GM18505 (cell line): ENCODE results near the gene ACTN1.

ENCODE experiments used
- ATAC-seq: cut with Tn5 transposase; IDR thresholded peaks from one replicate; pipeline ENCODE4 v1.9.1; 2021; ENCODE audit not compliant: unreplicated experiment
- POLR2A ChIP-seq: IDR thresholded peaks from 4 replicates; pipeline ENCODE4 v1.6.1; 2011; ENCODE audit warnings: borderline replicate concordance; ENCODE audit not compliant: insufficient read depth, insufficient read length; ENCODE audit errors: extremely low read depth

Gene ACTN1

DNA sequence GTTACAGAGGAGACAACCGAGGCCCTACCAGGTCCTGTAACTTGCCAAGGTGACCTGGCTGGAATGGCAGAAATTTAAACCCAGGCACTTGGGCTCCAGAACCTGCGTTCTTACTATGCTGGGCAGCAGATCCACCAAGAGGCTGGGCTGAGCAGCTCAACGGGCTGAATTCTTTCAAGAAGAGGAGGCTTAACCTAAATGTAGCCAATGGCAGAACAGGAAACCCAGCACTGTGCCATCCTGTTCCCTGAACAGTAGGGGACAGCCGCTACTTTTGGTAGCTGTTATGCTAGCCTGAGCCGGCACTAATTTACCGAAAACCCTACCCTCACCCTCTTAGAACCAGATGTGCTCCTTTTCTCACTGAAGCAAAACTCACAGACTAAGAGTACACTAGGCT lies 86.1 kb downstream of the ACTN1 start:
- no peak for TF ChIP-seq POLR2A
- ATAC-seq: no peak

DNA sequence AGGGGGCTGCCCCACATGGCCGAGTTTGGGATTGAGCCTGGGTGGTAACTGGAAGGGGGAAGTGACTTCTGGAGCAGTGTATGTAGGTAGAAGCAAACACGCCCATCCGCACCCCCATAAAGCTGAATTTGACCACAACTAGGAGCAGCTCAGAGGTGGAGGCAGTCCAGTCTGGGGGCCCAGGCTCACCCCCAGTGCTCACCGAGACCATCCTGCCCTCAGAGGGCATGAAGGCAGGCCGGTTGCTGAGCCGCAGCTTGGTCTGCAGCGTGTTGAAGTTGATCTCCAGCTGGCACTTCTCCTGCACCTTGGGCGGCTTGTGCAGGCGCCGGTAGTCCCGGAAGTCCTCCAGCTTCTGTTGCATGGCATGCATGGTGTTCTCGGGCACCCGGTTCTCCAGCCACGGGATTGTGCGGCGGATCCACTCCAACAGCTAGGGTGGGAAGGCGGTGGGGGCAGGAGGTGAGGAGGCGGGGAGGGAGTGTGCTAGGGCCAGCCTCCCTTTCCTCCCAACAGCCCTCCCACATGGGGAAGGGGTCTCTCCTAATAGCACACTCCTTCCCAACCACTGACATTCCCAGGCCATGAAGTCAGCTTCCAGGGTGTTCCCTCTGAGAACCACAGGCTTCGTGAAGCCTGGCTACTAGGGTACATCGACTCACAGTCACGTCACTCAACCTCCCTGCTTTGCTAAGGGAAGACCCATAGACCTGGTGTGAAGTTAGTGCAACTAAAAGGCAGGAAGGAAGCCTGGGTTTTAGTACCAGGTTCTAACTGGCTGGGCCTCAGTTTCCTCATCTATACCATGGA lies 87.0 kb downstream of the ACTN1 start:
- ATAC-seq: no peak

DNA sequence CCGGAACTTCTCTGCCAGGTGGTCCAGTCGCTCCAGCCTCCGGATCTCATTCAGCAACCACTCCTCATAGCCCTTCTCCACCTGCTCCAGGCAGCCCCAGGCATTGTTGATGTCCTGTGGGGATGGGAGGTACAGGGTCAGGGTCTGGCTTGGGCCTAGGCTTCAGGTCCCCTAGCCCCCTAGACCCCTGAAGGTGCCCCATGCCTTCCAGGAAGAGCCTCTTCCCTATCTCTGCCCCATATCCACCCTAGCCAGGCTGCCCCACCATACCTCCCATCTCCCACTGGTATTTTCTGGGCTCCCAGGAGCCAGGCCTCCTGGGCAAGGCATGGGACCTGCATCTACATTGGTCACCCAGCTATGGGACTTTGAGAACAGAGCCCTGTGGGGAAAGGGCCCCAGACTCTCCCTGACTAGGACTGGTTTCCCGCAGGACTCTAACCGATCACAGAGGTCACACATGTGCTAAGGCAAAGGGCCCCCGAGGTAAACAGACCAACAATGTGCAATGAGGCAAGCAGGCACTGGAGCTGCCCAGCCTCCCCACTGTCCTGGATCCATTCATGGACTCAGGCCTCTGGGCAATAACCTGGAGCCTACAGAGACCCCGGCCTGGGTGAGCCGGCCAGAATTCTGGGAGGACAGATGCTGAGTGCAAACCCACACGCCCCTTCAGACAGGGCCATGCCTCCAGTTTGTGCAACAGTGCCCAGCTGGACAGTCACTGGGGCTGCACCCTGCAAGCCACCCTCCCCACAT lies 88.8 kb downstream of the ACTN1 start:
- no peak for ATAC-seq
- no peak for TF ChIP-seq POLR2A

More for the DNA sequence above, 87.0 kb downstream of the ACTN1 start:
- no peak for TF ChIP-seq POLR2A

DNA sequence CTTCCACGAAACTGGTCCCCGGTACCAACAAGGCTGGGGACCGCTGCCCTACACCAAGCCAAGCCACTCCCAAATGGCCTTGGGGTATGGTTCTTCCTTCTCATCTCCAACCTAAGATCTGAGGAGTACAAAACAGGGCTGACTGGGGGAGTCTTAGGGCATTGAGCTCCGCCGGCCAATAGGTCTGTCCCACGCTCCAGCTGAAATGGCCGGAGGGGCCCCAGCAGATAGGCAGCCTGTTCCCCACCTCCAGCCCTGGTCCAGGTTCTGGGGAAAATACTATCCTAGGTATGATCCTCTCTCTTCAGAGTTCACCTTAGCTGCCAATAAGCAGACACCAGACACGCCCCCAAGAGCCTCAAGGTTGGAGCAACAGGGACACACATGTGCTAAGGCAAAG lies 90.2 kb downstream of the ACTN1 start:
- no peak for ATAC-seq

DNA sequence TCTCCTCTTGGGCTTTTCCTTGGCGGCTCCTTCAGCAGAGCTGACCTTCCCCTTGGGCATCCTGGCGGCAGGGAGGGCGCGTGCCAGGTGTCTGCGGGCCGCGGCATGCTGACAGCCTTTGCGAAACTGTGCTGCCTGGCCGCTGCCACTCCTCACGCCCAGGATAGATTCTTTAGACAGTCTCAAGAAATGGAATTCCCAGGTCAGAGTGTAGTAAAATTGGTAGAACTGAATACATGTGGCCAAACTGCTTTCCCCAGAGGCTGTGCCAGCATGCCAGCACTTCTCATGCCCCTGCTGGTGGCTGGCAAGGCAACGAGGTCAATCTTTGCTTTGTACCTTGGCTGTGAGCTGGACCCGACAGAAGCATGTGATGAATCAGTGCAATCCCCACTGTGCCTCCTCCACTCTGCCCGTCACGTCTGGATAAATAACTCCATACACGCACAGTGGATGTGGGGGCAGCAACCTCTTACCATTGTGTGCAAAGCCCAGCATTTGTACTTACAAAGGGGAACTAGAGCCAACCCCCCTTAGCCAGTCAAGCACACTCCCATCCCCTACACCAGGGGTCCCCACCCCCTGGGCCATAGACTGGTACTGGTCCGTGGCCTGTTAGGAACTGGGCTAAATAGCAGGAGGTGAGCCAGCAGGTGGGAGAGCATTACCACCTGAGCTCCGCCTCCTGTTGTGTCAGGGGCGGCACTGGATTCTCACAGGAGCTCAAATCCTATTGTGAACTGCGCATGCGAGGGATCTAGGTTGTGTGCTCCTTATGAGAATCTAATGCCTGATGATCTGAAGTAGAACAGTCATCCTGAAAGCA lies 90.9 kb downstream of the ACTN1 start:
- TF ChIP-seq POLR2A: no peak

More for the DNA sequence above, 90.2 kb downstream of the ACTN1 start:
- no peak for TF ChIP-seq POLR2A

DNA sequence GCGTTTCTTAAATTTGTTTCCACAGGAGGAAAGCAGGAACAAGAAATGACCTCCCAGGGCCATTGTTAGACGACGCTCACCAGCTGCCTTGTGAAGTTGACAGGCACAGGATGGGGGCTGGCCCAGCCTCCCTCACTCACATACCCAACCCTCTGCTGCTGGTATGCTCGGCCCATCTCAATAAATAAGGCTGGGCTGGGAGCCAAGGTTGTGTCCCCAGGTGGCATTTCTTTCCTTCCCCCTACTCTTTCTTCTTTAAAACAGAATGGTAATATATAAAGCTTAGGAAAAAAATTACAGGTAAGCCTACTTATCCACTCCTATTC lies 93.0 kb downstream of the ACTN1 start:
- ATAC-seq: no peak
- no peak for TF ChIP-seq POLR2A

More for the DNA sequence above, 90.9 kb downstream of the ACTN1 start:
- no peak for ATAC-seq

DNA sequence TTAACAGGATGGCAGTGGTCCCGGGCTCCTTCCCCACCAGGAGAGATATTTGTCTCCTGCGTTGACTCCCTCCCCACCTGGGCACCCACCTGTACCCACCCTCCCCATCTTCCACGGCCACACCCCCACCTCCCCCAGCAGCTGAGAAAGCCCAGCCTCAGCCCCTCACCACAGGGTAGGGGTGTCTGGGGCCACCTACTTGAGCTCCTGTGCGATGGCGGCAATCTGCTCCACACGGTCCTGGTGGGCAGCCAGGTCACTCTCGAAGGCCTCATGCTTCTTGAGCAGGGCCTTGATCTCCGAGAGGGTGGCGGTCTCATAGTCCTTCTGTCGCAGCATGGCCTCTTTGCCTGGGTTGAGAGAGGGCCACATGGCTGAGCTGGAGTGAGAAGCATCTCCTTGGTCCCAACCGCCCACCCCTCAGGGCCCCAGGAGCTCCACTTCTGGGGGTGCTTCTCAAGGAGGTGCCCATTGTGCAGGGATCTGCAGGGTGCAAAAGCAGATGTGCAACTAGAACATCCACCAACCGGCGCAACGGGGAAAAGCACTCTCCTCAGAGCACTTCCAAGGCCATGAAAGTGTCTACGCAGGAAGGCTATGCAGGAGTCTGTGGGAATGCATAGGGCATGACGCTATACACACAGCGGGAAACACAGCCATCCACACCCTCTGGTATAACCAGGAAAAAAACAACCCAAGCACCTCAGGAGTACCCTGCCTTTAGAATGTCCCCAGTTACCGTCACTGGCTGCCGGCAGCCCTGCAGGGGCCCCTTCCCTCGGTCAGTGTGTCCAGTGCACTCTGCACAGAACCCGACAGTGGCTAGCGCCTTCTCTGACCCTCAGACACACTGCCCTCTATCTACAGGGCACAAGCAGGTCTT lies 93.6 kb downstream of the ACTN1 start:
- no peak for TF ChIP-seq POLR2A

DNA sequence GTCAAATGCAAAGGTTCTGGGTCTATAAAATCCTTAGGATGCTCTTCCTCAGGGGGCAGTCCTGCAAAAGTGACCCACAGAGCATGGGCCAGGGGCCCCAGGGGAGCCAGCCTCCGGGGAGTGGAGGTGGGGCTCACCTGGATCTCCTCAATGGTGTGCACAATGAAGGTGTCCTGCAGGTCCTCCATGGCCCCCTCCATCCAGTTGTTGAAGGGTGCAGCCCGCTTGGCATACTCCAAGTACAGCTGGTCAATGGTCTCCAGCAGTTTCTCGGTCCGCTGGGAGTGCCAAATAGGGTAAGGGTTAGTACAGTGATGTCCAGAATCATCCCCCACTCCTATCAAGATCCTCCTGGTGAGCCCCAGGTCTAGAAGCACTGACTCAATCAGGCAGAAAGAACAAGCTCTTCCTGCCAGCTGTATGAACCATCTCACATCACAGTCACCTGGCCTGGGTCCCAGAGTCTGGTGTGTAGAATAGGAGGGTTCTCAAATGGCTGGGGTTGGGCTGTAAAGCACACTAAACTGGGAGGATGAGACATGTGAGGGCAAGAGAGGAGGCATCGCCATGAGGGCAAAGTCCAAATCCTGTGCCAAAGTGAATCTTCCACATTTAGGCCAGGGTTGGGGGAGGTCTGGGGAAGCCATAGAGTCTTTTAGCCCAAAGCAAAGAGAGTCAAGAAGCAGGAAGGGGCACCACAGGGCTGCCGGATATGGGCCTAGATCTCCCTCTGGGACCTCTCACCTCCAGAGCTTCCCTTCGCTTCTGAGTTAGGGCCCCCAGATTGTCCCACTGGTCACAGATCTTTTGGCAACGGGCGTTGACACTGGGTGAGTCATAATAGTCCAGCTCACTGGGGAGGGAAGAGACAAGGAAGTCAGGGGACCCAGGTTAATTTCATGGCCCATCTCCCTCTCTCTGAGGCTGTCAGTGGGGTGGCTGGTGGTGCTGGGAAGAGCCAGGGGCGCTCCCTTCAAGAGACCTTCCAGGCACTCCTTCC lies 94.8 kb downstream of the ACTN1 start:
- no peak for ATAC-seq
- TF ChIP-seq POLR2A: no peak

More for the DNA sequence above, 93.6 kb downstream of the ACTN1 start:
- ATAC-seq: no peak

DNA sequence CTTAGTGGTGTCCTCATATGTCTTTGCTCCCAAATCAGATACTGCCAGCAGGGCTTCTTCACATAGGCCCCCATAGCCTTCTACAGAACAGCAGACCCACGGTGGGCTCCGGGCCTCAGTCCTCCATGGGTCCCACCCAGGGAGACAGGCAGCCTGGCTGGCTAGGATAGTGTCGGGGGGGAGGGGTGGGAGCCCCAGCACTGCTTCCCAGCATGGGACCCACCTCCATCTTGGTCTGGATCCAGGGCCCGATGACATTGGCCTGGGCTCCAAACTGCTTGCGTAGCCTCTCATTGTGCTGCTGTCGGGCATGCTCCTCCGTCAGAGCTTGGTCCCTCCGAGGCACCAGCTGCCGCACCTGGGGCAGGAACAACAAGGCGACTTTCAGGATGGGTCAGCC lies 96.9 kb downstream of the ACTN1 start:
- no peak for ATAC-seq
- TF ChIP-seq POLR2A: no peak

DNA sequence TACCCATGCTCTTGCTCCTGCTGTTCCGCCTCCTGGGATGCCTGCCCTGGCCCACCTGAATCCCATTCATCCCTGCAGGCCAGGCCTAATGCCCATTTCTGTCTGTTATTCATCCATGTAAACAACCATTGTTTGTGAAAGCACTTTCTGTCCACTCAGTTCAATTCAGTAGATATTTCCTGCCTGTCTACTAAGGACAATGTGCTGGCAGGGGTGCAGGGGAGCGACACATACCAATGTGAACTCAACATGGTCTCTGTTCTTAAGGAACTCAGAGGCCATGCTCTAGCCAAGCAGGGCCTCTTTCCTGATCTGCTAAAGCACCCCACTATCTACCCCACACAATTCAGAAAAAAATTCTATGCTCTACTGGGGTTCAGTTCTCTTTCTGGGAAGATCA lies 97.7 kb downstream of the ACTN1 start:
- no peak for ATAC-seq
- no peak for TF ChIP-seq POLR2A

DNA sequence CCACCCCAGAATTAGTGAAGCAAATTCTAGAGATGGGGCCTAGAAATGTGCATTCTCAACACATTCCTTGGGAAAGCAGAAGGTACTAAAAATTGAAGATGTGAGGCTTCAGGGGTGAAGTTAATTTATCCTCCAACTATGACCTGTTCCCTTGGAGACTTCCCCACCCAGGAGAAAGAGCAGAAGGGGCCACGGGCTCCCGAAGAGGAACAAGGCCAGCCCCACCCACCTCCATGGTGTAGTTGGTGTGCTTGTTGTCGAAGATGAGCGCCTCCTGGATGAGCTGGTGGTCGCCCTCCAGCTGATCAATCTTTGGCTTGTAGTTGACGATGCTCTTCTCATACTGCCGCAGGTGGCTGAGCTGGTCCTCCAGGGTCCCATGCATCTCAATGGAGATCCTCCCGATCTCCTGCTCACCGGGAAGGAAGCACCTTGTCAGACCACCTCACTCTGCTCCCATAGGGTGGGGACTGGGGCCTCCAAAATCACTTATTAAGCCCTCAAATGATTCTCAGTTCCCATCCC lies 98.5 kb downstream of the ACTN1 start:
- no peak for TF ChIP-seq POLR2A
- no peak for ATAC-seq
